Type B pancreatic cell (in vitro differentiated cells): ENCODE measurements around the gene TCF25. TPM values are rescaled to one million over a fixed set of nuclear protein-coding genes. Genes with fewer than 3 reads are reported as not detected.
"Not testable (repeated sequence)": the region's sequence is repeated elsewhere in the genome, so short reads cannot be mapped to it uniquely, and the experiment has no call there.

ENCODE experiments used
- DNase-seq: peaks from one replicate; pipeline ENCODE4 v3.0.0; 2021; ENCODE audit warnings: mixed read lengths; ENCODE audit not compliant: unreplicated experiment; ENCODE audit errors: extremely low spot score
- H3K27ac Mint-ChIP-seq: 2 replicates; pipeline ENCODE4 v1.8.0; 2021; ENCODE audit warnings: mild to moderate bottlenecking, mixed read lengths
- H3K27me3 Mint-ChIP-seq: 2 replicates; pipeline ENCODE4 v1.8.0; 2021; ENCODE audit warnings: mixed read lengths
- H3K36me3 Mint-ChIP-seq: 2 replicates; pipeline ENCODE4 v1.8.0; 2021; ENCODE audit warnings: mixed read lengths
- H3K4me1 Mint-ChIP-seq: one replicate; pipeline ENCODE4 v1.8.0; 2021; ENCODE audit warnings: mixed read lengths; ENCODE audit not compliant: unreplicated experiment
- H3K4me3 Mint-ChIP-seq: 2 replicates; pipeline ENCODE4 v1.8.0; 2021; ENCODE audit warnings: mild to moderate bottlenecking, mixed read lengths
- H3K9me3 Mint-ChIP-seq: 2 replicates; pipeline ENCODE4 v1.8.0; 2021; ENCODE audit warnings: mixed read lengths
- CTCF ChIP-seq: fragments of 200-600 bp; sonication (generic); conservative IDR thresholded peaks from 2 replicates; pipeline ENCODE4 v1.5.0; 2021; ENCODE audit warnings: antibody characterized with exemption, mild to moderate bottlenecking
- total RNA-seq: library from RNA; stranded (reverse); gene quantifications from 2 replicates; pipeline ENCODE4 v1.2.1, GENCODE V29; 2021; ENCODE audit warnings: low replicate concordance

The TCF25 gene
- total RNA-seq, 1 donor from 2014 or later = 184 TPM

GRCh38 chr16:89870440-89870839 is 3.0 kb upstream of the TCF25 start:
- H3K4me1 Mint-ChIP-seq = peaks cover 11% of the 10 kb centered on the region
- no peak for TF ChIP-seq CTCF
- peaks cover 5% of the 10 kb centered on the region for H3K36me3 Mint-ChIP-seq
- no peak for DNase-seq
- H3K27ac Mint-ChIP-seq = no peak overlapping the region
- H3K9me3 Mint-ChIP-seq = no peaks in the 10 kb centered on the region
- H3K4me3 Mint-ChIP-seq = no peak overlapping the region
- H3K27me3 Mint-ChIP-seq = no peaks in the 10 kb centered on the region

GRCh38 chr16:89871895-89872294 is 1.5 kb upstream of the TCF25 start:
- Mint-ChIP-seq H3K4me3 (peak overlapping the region; percentile 7), H3K36me3 (peaks cover 5% of the 10 kb centered on the region), H3K27me3 (no peaks in the 10 kb centered on the region), H3K27ac (no peak overlapping the region), H3K9me3 (no peaks in the 10 kb centered on the region), H3K4me1 (peaks cover 11% of the 10 kb centered on the region)
- no peak for TF ChIP-seq CTCF
- DNase-seq = no peak

- peak; percentile 98 for DNase-seq
- no peak for TF ChIP-seq CTCF
Observed at GRCh38 chr16:89873972-89874689, 739 bp downstream of the TCF25 start.

GRCh38 chr16:89879123-89879522 is 5.7 kb downstream of the TCF25 start:
- H3K9me3 Mint-ChIP-seq, H3K27ac Mint-ChIP-seq: not testable (repeated sequence)

More at GRCh38 chr16:89873972-89874689, 739 bp downstream of the TCF25 start:
- Mint-ChIP-seq H3K4me1 (peaks cover 11% of the 10 kb centered on the region), H3K9me3 (no peaks in the 10 kb centered on the region), H3K4me3 (peak overlapping the region; percentile 93), H3K27ac (peak overlapping the region; percentile 93), H3K27me3 (no peaks in the 10 kb centered on the region), H3K36me3 (peaks cover 9% of the 10 kb centered on the region)

GRCh38 chr16:89880477-89881367 is 7.3 kb downstream of the TCF25 start:
- no peak for DNase-seq

More at GRCh38 chr16:89879123-89879522, 5.7 kb downstream of the TCF25 start:
- peaks cover 20% of the 10 kb centered on the region for H3K36me3 Mint-ChIP-seq
- not testable (repeated sequence) for H3K27me3 Mint-ChIP-seq, DNase-seq, H3K4me3 Mint-ChIP-seq
- H3K4me1 Mint-ChIP-seq = peaks cover 14% of the 10 kb centered on the region

More at GRCh38 chr16:89880477-89881367, 7.3 kb downstream of the TCF25 start:
- TF ChIP-seq CTCF = no peak
- no peaks in the 10 kb centered on the region for H3K27me3 Mint-ChIP-seq
- peaks cover 3% of the 10 kb centered on the region for H3K4me1 Mint-ChIP-seq
- H3K27ac Mint-ChIP-seq = peak overlapping the region; percentile 64
- H3K9me3 Mint-ChIP-seq = no peaks in the 10 kb centered on the region
- no peak overlapping the region for H3K4me3 Mint-ChIP-seq
- H3K36me3 Mint-ChIP-seq = peaks cover 22% of the 10 kb centered on the region
